Thoracic aorta (tissue), 2 donors: ENCODE measurements around the gene MYADM. TPM values are rescaled to one million over a fixed set of nuclear protein-coding genes. Genes with fewer than 3 reads are reported as not detected.
A peak's percentile ranks its signal among the peaks of the same experiment; 100 is the strongest.

Source experiments
- ATAC-seq: fragments of 150-250 bp; one replicate; pipeline ENCODE4 v1.8.0; 2017; ENCODE audit warnings: low read depth; ENCODE audit not compliant: insufficient number of reproducible peaks, low FRiP score
- DNase-seq: peaks from one replicate; pipeline ENCODE4 v3.0.0-alpha.2; 2020; ENCODE audit warnings: low spot score
- H3K27ac ChIP-seq, 2 donors: fragments of 200-600 bp; sonication (generic); 1 replicate in 1 of 2; 2 replicates in 1 of 2; pipeline ENCODE4 v1.5.1; 2016; ENCODE audit warnings: mild to moderate bottlenecking in 2 of 2, moderate library complexity in 2 of 2
- H3K27me3 ChIP-seq: fragments of 200-600 bp; sonication (generic); replicated peaks from 2 replicates; pipeline ENCODE4 v1.6.0; 2016; ENCODE audit warnings: mild to moderate bottlenecking; ENCODE audit not compliant: insufficient read depth
- H3K36me3 ChIP-seq: fragments of 200-600 bp; sonication (generic); one replicate; pipeline ENCODE4 v1.5.1; 2016
- H3K4me1 ChIP-seq, 2 donors: fragments of 200-600 bp; sonication (generic); 1 replicate in 1 of 2; 2 replicates in 1 of 2; pipeline versions ENCODE4 v1.5.1 to v1.6.0; 2016; ENCODE audit warnings: low read depth in 2 of 2, mild to moderate bottlenecking in 1 of 2; ENCODE audit not compliant: control insufficient read depth in 1 of 2
- H3K4me3 ChIP-seq: fragments of 200-600 bp; sonication (generic); 2 replicates; pipeline ENCODE4 v1.5.1; 2016; ENCODE audit warnings: mild to moderate bottlenecking
- H3K9me3 ChIP-seq: fragments of 200-600 bp; sonication (generic); 2 replicates; pipeline ENCODE4 v1.5.1; 2016
- CTCF ChIP-seq: fragments of 200-600 bp; sonication (generic); IDR thresholded peaks from one replicate; pipeline ENCODE4 v1.5.1; 2019; ENCODE audit warnings: antibody characterized with exemption
- total RNA-seq, 2 donors: library from RNA; depleted of rRNA; stranded (reverse); fragments of >200 nt; gene quantifications; one replicate each; pipeline versions ENCODE4 v1.1.0 to v1.2.3, GENCODE V29; 2016

Gene MYADM
- total RNA-seq, 2 donors from 2014 or later, result 151 to 300 TPM

- Histone ChIP-seq H3K27ac (no peak overlapping the region), H3K36me3 (peaks cover 44% of the 10 kb centered on the region), H3K4me3 (no peak overlapping the region), H3K27me3 (no peaks in the 10 kb centered on the region), H3K4me1 (peaks cover 24 to 57% of the 10 kb centered on the region in 2 donors), H3K9me3 (no peaks in the 10 kb centered on the region)
- DNase-seq (no peak), ATAC-seq (no peak)
- TF ChIP-seq CTCF, result no peak
These were observed 8.1 kb downstream of the MYADM start for GRCh38 chr19:53875602-53876325.

GRCh38 chr19:53876651-53877224 lies 9.1 kb downstream of the MYADM start:
- H3K27me3 ChIP-seq, result peaks cover 1% of the 10 kb centered on the region
- H3K4me1 ChIP-seq, result peaks cover 22 to 56% of the 10 kb centered on the region in 2 donors
- TF ChIP-seq CTCF, result no peak

DNA sequence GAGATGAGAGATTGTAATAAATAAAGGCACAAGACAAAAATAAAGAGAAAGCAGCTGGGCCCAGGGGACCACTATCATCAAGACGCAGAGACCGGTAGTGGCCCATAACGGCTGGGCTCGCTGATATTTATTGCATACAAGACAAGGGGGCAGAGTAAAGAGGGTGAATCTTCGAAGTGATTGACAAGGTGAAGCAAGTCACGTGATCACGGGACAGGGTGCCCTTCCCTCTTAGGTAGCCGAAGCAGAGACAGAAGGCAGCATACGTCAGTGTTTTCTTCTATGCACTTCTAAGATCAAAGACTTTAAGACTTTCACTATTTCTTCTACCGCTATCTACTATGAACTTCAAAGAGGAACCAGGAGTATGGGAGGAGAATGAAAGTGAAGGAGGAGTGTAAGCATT lies 9.7 kb downstream of the MYADM start:
- Histone ChIP-seq H3K4me3 (no peak overlapping the region), H3K9me3 (no peaks in the 10 kb centered on the region), H3K36me3 (peaks cover 35% of the 10 kb centered on the region), H3K27me3 (peaks cover 7% of the 10 kb centered on the region), H3K27ac (no peak overlapping the region), H3K4me1 (peaks cover 28 to 57% of the 10 kb centered on the region in 2 donors)
- no peak for ATAC-seq
- DNase-seq, result no peak
- no peak for TF ChIP-seq CTCF

More at GRCh38 chr19:53876651-53877224, 9.1 kb downstream of the MYADM start:
- no peak overlapping the region for H3K27ac ChIP-seq
- peaks cover 37% of the 10 kb centered on the region for H3K36me3 ChIP-seq
- no peaks in the 10 kb centered on the region for H3K9me3 ChIP-seq
- ATAC-seq (no peak), DNase-seq (no peak)
- H3K4me3 ChIP-seq, result no peak overlapping the region

DNA sequence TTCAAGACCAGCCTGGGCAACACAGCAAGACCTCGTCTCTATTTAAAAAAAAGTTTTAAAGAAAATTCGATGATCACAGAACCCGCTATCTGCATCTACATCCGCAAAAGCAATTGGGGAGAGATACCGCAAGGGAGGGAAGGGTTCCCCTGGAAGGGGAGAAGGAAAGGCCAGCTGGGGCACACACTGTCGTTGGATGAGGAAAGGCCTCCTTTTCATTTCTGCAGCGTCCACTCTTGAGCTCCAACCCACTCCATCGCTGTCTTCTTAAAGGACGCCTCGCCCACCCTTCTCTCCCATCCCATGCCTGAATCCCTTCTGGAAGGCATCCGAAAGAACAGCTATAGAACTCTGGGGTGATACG lies 11.1 kb downstream of the MYADM start:
- H3K9me3 ChIP-seq, result no peaks in the 10 kb centered on the region
- H3K4me1 ChIP-seq, result peaks cover 28 to 47% of the 10 kb centered on the region in 2 donors
- peaks cover 23% of the 10 kb centered on the region for H3K36me3 ChIP-seq
- no peak overlapping the region for H3K27ac ChIP-seq
- no peak for DNase-seq
- peak overlapping the region; percentile 67 for H3K4me3 ChIP-seq
- TF ChIP-seq CTCF, result no peak
- no peak for ATAC-seq
- H3K27me3 ChIP-seq, result peaks cover 7% of the 10 kb centered on the region

- TF ChIP-seq CTCF, result no peak
- no peaks in the 10 kb centered on the region for H3K9me3 ChIP-seq
- H3K27ac ChIP-seq, result no peak overlapping the region
- peaks cover 7% of the 10 kb centered on the region for H3K27me3 ChIP-seq
- H3K4me3 ChIP-seq, result peak overlapping the region; percentile 67
- H3K36me3 ChIP-seq, result peaks cover 16% of the 10 kb centered on the region
- peak; percentile 62 for DNase-seq
- peaks cover 26 to 40% of the 10 kb centered on the region in 2 donors for H3K4me1 ChIP-seq
- ATAC-seq, result peak; percentile 73
These were observed 11.7 kb downstream of the MYADM start for GRCh38 chr19:53879140-53880081.
